Cardiac muscle cell (in vitro differentiated cells and primary cell): ENCODE measurements around the gene TXK. TPM values are rescaled to one million over a fixed set of nuclear protein-coding genes. Genes with fewer than 3 reads are reported as not detected.
A peak's percentile ranks its signal among the peaks of the same experiment; 100 is the strongest.

ENCODE experiments used
- DNase-seq, 2 donors: peaks; one replicate each; pipeline versions ENCODE4 v3.0.0 to v3.0.0-alpha.2; 2010 to 2017; ENCODE audit warnings: low read depth in 1 of 2, low spot score in 1 of 2
- H3K27ac ChIP-seq: fragments of 200-600 bp; sonication (generic); 2 replicates; pipeline ENCODE4 v1.5.1; 2016
- H3K27me3 ChIP-seq: fragments of 200-600 bp; sonication (generic); 2 replicates; pipeline ENCODE4 v1.6.0; 2016; ENCODE audit warnings: control low read depth
- H3K36me3 ChIP-seq: fragments of 200-600 bp; sonication (generic); 2 replicates; pipeline ENCODE4 v1.5.1; 2016; ENCODE audit warnings: control low read depth
- H3K4me1 ChIP-seq: fragments of 200-600 bp; sonication (generic); 2 replicates; pipeline ENCODE4 v1.8.1; 2017; ENCODE audit warnings: low read depth, mild to moderate bottlenecking, mixed run types
- H3K4me3 ChIP-seq: fragments of 200-600 bp; sonication (generic); 2 replicates; pipeline ENCODE4 v1.5.1; 2016; ENCODE audit warnings: mild to moderate bottlenecking
- H3K9me3 ChIP-seq: fragments of 200-600 bp; sonication (generic); 2 replicates; pipeline ENCODE4 v1.5.1; 2017; ENCODE audit warnings: low read depth, mild to moderate bottlenecking, control low read depth
- CTCF ChIP-seq: IDR thresholded peaks from 2 replicates; pipeline ENCODE4 v1.5.1; 2012; ENCODE audit warnings: low read depth, mild to moderate bottlenecking, low read length
- polyA plus RNA-seq: library from polyadenylated mRNA; unstranded; fragments of >200 nt; fragmentation: Nextera tagmentation; extraction: Ambion mirVana; gene quantifications from 2 replicates; pipeline ENCODE4 v1.2.1, GENCODE V29; 2016
- total RNA-seq: library from RNA; depleted of rRNA; stranded (reverse); fragments of >200 nt; gene quantifications from 2 replicates; pipeline ENCODE4 v1.2.3, GENCODE V29; 2016

TXK gene
- total and polyA plus RNA-seq, 2 experiments from 2014 or later = 0.83 to 0.93 TPM

DNA sequence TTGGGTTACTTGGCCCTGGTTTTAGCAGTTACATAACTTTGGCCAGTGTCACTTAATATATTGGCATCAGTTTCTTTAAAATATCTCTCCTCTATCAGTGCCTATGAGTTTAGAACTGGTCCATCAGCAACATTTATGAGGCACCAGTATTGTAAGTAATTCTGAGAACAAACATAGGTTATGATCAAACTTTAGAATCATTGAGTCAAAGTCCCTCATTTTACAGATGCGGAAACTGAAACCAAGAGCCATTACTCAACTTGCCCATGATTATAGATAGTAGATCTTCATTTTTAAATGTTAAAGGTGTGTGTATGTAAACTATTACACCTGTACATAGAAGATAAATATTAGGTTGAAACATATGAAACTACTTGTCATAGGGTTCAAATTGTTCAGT is 113.0 kb downstream of the TXK start:
- Histone ChIP-seq H3K4me3 (no peak overlapping the region), H3K9me3 (no peaks in the 10 kb centered on the region), H3K27ac (no peak overlapping the region), H3K27me3 (peaks cover 7% of the 10 kb centered on the region), H3K36me3 (no peaks in the 10 kb centered on the region), H3K4me1 (peaks cover 14% of the 10 kb centered on the region)
- DNase-seq = no peak
- no peak for TF ChIP-seq CTCF

- Histone ChIP-seq H3K27me3 (peaks cover 7% of the 10 kb centered on the region), H3K9me3 (no peaks in the 10 kb centered on the region), H3K4me3 (no peak overlapping the region), H3K36me3 (no peaks in the 10 kb centered on the region), H3K4me1 (no peaks in the 10 kb centered on the region), H3K27ac (no peak overlapping the region)
- DNase-seq = no peak
- TF ChIP-seq CTCF = no peak
Measured at GRCh38 chr4:48018112-48018511, 115.9 kb downstream of the TXK start.

GRCh38 chr4:48017108-48017571 is 116.9 kb downstream of the TXK start:
- H3K4me1 ChIP-seq = no peaks in the 10 kb centered on the region
- peak; percentile 56 to 61 for DNase-seq
- H3K36me3 ChIP-seq = no peaks in the 10 kb centered on the region
- H3K27ac ChIP-seq = peak overlapping the region; percentile 79
- H3K27me3 ChIP-seq = peaks cover 7% of the 10 kb centered on the region
- no peak for TF ChIP-seq CTCF
- peak overlapping the region; percentile 83 for H3K4me3 ChIP-seq
- H3K9me3 ChIP-seq = no peaks in the 10 kb centered on the region

Other genes starting within 250 kb of the TXK start
- gene NFXL1, start 219.7 kb downstream of the TXK start, total RNA-seq = 7.4 and 14.4 TPM in 2 replicates
- 8.6 and 17.0 TPM in 2 replicates for gene NFXL1, start 219.7 kb downstream of the TXK start, polyA plus RNA-seq
- 1.9 TPM in 1 of 2 replicates, not detected in the other for gene CNGA1, start 117.6 kb downstream of the TXK start, total RNA-seq
- gene CNGA1, start 117.6 kb downstream of the TXK start, polyA plus RNA-seq = 0.54 and 2.2 TPM in 2 replicates
- 3.6 and 8.5 TPM in 2 replicates for gene NIPAL1, start 117.5 kb downstream of the TXK start, total RNA-seq
- gene NIPAL1, start 117.5 kb downstream of the TXK start, polyA plus RNA-seq = 2.1 and 5.5 TPM in 2 replicates
- 3.2 and 4.1 TPM in 2 replicates for gene TEC, start 135.6 kb upstream of the TXK start, total RNA-seq
- 4.0 and 4.7 TPM in 2 replicates for gene TEC, start 135.6 kb upstream of the TXK start, polyA plus RNA-seq
- gene SLAIN2, start 207.3 kb upstream of the TXK start, total RNA-seq = 22.4 and 92.5 TPM in 2 replicates
- 23.8 and 28.4 TPM in 2 replicates for gene SLAIN2, start 207.3 kb upstream of the TXK start, polyA plus RNA-seq